Mesothelial cell of epicardium (in vitro differentiated cells): ENCODE results near the gene FXR2. TPM values are rescaled to one million over a fixed set of nuclear protein-coding genes. Genes with fewer than 3 reads are reported as not detected.
A peak's percentile ranks its signal among the peaks of the same experiment; 100 is the strongest.

Experiments
- DNase-seq, 2 experiments: peaks; one replicate each; pipeline ENCODE4 v3.0.0; 2021; ENCODE audit warnings: low spot score in 2 of 2; ENCODE audit not compliant: unreplicated experiment in 2 of 2
- H3K27ac Mint-ChIP-seq: 2 replicates; pipeline ENCODE4 v1.8.0; 2021; ENCODE audit warnings: mixed read lengths
- H3K27me3 Mint-ChIP-seq: 2 replicates; pipeline ENCODE4 v1.8.0; 2021; ENCODE audit warnings: low read depth, mixed read lengths
- H3K36me3 Mint-ChIP-seq: 2 replicates; pipeline ENCODE4 v1.8.0; 2021; ENCODE audit warnings: mixed read lengths
- H3K4me1 Mint-ChIP-seq: 2 replicates; pipeline ENCODE4 v1.8.0; 2021; ENCODE audit warnings: mixed read lengths
- H3K4me3 Mint-ChIP-seq: 2 replicates; pipeline ENCODE4 v1.8.0; 2021; ENCODE audit warnings: mild to moderate bottlenecking, moderate library complexity, mixed read lengths
- H3K9me3 Mint-ChIP-seq: 2 replicates; pipeline ENCODE4 v1.8.0; 2021; ENCODE audit warnings: mixed read lengths
- total RNA-seq: library from RNA; stranded (reverse); gene quantifications from 3 replicates; pipeline ENCODE4 v1.2.1, GENCODE V29; 2021
- TF ChIP-seq, protein P1 (sequence below): fragments of 200-600 bp; sonication (generic); IDR thresholded peaks from one replicate; pipeline ENCODE4 v1.5.0; 2021; ENCODE audit warnings: antibody characterized with exemption; ENCODE audit not compliant: unreplicated experiment

The FXR2 gene
- total RNA-seq, 1 donor from 2014 or later, result 44.5 TPM

DNA sequence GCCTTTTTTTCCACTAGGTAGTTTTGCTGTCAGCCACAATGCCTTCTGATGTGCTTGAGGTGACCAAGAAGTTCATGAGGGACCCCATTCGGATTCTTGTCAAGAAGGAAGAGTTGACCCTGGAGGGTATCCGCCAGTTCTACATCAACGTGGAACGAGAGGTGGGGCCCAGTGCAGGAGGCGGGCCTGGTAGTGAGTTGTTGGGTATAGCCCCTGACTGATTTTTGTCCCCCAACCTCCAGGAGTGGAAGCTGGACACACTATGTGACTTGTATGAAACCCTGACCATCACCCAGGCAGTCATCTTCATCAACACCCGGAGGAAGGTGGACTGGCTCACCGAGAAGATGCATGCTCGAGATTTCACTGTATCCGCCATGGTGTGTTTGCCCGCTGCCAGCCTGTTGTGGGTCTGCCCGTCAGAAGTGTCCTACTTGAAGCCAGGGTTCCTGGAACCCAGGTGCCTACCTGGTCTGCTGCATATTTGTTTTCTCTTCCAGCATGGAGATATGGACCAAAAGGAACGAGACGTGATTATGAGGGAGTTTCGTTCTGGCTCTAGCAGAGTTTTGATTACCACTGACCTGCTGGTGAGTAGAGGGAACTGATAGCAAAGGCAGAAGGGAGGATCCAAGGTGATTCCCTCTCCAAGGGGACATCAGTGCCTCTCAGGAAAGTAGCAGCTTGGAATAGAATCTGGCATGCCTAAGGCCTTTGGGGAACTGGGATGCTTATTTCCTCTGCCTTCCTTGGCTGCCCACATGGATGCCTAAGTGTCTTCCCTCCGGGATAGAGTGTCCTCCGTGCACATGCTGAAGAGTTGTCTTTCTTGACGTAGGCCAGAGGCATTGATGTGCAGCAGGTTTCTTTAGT lies 37.1 kb downstream of the FXR2 start:
- Mint-ChIP-seq H3K36me3 (peaks cover 44% of the 10 kb centered on the region), H3K27me3 (no peaks in the 10 kb centered on the region), H3K9me3 (no peaks in the 10 kb centered on the region), H3K4me1 (peaks cover 44% of the 10 kb centered on the region), H3K27ac (peak overlapping the region; percentile 69), H3K4me3 (no peak overlapping the region)
- TF ChIP-seq, protein P1, sequence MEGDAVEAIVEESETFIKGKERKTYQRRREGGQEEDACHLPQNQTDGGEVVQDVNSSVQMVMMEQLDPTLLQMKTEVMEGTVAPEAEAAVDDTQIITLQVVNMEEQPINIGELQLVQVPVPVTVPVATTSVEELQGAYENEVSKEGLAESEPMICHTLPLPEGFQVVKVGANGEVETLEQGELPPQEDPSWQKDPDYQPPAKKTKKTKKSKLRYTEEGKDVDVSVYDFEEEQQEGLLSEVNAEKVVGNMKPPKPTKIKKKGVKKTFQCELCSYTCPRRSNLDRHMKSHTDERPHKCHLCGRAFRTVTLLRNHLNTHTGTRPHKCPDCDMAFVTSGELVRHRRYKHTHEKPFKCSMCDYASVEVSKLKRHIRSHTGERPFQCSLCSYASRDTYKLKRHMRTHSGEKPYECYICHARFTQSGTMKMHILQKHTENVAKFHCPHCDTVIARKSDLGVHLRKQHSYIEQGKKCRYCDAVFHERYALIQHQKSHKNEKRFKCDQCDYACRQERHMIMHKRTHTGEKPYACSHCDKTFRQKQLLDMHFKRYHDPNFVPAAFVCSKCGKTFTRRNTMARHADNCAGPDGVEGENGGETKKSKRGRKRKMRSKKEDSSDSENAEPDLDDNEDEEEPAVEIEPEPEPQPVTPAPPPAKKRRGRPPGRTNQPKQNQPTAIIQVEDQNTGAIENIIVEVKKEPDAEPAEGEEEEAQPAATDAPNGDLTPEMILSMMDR, result no peak
- DNase-seq, result no peak

DNA sequence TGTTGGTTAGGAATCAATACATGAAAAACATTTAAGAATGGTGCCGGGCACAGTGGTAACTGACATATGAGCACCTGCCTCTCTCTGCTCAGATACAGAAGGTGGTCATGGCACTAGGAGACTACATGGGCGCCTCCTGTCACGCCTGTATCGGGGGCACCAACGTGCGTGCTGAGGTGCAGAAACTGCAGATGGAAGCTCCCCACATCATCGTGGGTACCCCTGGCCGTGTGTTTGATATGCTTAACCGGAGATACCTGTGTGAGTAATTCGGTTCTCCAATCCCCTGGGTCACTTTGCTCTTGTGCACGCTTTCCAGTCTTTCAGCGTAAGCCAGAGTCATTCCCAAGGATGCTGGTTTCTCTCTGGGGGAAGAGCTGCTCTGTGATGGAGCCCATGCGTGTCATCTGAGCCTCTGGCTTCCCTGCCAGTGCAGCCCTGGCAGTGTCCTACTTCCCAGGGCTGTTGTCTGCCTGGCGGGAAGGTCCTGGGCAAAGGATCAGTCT lies 38.2 kb downstream of the FXR2 start:
- H3K9me3 Mint-ChIP-seq, result no peaks in the 10 kb centered on the region
- DNase-seq, result no peak
- peaks cover 43% of the 10 kb centered on the region for H3K4me1 Mint-ChIP-seq
- peaks cover 44% of the 10 kb centered on the region for H3K36me3 Mint-ChIP-seq
- peak overlapping the region; percentile 10 for H3K4me3 Mint-ChIP-seq
- H3K27me3 Mint-ChIP-seq, result no peaks in the 10 kb centered on the region
- H3K27ac Mint-ChIP-seq, result peak overlapping the region; percentile 71
- TF ChIP-seq, protein P1, result no peak

DNA sequence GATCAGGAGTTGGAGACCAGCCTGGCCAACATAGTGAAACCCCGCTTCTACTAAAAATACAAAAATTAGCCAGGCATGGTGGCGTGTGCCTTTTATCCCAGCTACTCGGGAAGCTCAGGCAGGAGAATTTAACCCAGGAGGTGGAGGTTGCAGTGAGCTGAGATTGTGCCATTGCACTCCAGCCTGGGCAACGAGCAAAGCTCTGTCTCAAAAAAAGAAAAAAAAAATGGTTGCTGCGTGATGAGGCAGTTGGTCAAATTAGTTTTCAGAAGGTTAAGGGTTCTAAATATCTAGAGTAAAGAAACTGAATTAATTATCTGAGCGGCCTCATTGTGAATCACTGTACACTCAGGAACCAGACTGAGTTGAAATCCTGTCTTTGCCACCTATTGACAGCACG lies 38.7 kb downstream of the FXR2 start:
- H3K4me3 Mint-ChIP-seq, result peak overlapping the region; percentile 30
- peaks cover 41% of the 10 kb centered on the region for H3K4me1 Mint-ChIP-seq
- H3K36me3 Mint-ChIP-seq, result peaks cover 42% of the 10 kb centered on the region
- no peaks in the 10 kb centered on the region for H3K27me3 Mint-ChIP-seq
- TF ChIP-seq, protein P1, result no peak
- DNase-seq, result no peak
- H3K27ac Mint-ChIP-seq, result peak overlapping the region; percentile 71
- H3K9me3 Mint-ChIP-seq, result no peaks in the 10 kb centered on the region

DNA sequence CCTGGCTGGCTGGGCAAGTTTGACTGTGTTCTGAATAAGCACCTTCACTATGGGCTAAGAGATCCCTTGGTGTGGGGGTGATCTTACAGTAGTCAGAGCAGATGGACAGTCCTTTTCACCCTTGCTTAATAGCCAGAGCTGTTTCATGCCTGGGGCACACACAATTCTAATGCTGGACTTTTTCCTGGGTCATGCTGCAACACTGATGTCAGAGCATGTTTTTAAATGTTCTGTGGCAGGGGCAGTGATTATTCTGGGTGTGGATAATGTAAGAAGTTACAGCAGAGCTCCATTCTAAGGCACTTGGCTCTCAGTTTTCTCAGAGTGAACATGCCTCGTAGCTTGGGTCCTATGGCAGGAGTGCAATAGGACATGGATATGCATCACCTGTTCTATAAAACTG lies 39.2 kb downstream of the FXR2 start:
- Mint-ChIP-seq H3K9me3 (no peaks in the 10 kb centered on the region), H3K27me3 (no peaks in the 10 kb centered on the region), H3K36me3 (peaks cover 40% of the 10 kb centered on the region), H3K4me1 (peaks cover 37% of the 10 kb centered on the region), H3K4me3 (peak overlapping the region; percentile 98), H3K27ac (no peak overlapping the region)
- TF ChIP-seq, protein P1, result no peak
- no peak for DNase-seq

DNA sequence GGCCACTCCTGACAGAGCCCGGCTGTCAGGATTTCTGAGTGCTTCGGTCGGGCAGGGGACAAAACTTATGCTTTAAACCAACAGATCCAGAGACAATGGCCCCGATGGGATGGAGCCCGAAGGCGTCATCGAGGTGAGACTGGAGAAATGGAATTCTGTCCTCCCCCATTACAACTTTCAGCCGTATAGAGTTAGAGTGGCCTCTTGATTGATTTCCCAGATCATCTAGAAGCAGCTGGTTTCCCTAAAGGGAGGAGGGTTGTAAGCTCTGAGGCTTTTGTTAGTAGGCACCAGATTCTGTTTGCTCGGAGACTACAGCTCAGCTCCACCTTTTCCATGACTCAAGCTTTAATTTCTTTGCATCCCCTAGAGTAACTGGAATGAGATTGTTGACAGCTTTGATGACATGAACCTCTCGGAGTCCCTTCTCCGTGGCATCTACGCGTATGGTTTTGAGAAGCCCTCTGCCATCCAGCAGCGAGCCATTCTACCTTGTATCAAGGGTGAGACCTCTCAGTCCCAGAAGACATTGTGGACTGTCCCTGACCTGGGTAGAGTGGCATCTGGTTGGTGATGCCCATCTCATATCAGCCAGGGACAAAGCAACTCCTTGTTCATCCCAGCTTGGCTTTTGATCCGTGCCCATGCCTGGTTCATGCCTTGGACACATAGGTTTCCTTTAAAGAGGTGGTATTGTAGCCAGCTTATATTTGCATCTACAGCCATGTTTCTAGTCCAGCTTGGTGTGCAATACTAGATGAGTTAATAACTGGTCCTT lies 40.3 kb downstream of the FXR2 start:
- DNase-seq, result no peak
- H3K36me3 Mint-ChIP-seq, result peaks cover 47% of the 10 kb centered on the region
- TF ChIP-seq, protein P1, result no peak
- H3K9me3 Mint-ChIP-seq, result no peaks in the 10 kb centered on the region
- H3K4me1 Mint-ChIP-seq, result peaks cover 29% of the 10 kb centered on the region
- H3K27me3 Mint-ChIP-seq, result no peaks in the 10 kb centered on the region
- H3K4me3 Mint-ChIP-seq, result peak overlapping the region; percentile 98
- H3K27ac Mint-ChIP-seq, result peak overlapping the region; percentile 82
